Ishikawa (cell line): ENCODE measurements around the gene PPFIBP1.

Experiments used
- CEBPB ChIP-seq: IDR thresholded peaks from 2 replicates; pipeline ENCODE4 v1.6.1; 2012
- CREB1 ChIP-seq: IDR thresholded peaks from 2 replicates; pipeline ENCODE4 v1.6.1; 2012; ENCODE audit warnings: low read depth
- EGR1 ChIP-seq: IDR thresholded peaks from 2 replicates; pipeline ENCODE4 v1.6.1; 2012
- EP300 ChIP-seq: IDR thresholded peaks from 2 replicates; pipeline ENCODE4 v1.6.1; 2012; ENCODE audit warnings: borderline replicate concordance
- FOXM1 ChIP-seq: IDR thresholded peaks from 2 replicates; pipeline ENCODE4 v1.6.1; 2012; ENCODE audit warnings: low read depth, borderline replicate concordance
- MAX ChIP-seq: IDR thresholded peaks from 2 replicates; pipeline ENCODE4 v1.6.1; 2012
- NFIC ChIP-seq: IDR thresholded peaks from 2 replicates; pipeline ENCODE4 v1.6.1; 2012
- RAD21 ChIP-seq: IDR thresholded peaks from 2 replicates; pipeline ENCODE4 v1.6.1; 2012; ENCODE audit warnings: low read depth
- REST ChIP-seq: IDR thresholded peaks from 2 replicates; pipeline ENCODE4 v1.6.1; 2012; ENCODE audit warnings: low read depth, mild to moderate bottlenecking
- TAF1 ChIP-seq: IDR thresholded peaks from 2 replicates; pipeline ENCODE4 v1.6.1; 2012; ENCODE audit warnings: low read depth, mild to moderate bottlenecking
- TCF12 ChIP-seq: IDR thresholded peaks from 2 replicates; pipeline ENCODE4 v1.6.1; 2012; ENCODE audit warnings: low read depth
- TEAD4 ChIP-seq: IDR thresholded peaks from 2 replicates; pipeline ENCODE4 v1.6.1; 2012
- USF1 ChIP-seq: IDR thresholded peaks from 2 replicates; pipeline ENCODE4 v1.6.1; 2012
- YY1 ChIP-seq: IDR thresholded peaks from 2 replicates; pipeline ENCODE4 v1.6.1; 2012; ENCODE audit warnings: low read depth
- ZBTB7A ChIP-seq: IDR thresholded peaks from 2 replicates; pipeline ENCODE4 v1.6.1; 2012; ENCODE audit warnings: low read depth

The PPFIBP1 gene

GRCh38 chr12:27504507-27504906 is 19.5 kb upstream of the PPFIBP1 start:
- TF ChIP-seq MAX (no peak), YY1 (no peak), FOXM1 (no peak), EGR1 (no peak), EP300 (no peak), TCF12 (no peak)

- TF ChIP-seq TCF12, result no peak
- TF ChIP-seq ZBTB7A, result no peak
- no peak for TF ChIP-seq EP300
- TF ChIP-seq EGR1, result no peak
- TF ChIP-seq MAX, result no peak
- no peak for TF ChIP-seq CEBPB
- TF ChIP-seq RAD21, result no peak
- TF ChIP-seq REST, result no peak
- TF ChIP-seq CREB1, result no peak
- TF ChIP-seq FOXM1, result no peak
- no peak for TF ChIP-seq TEAD4
- no peak for TF ChIP-seq USF1
- no peak for TF ChIP-seq NFIC
- TF ChIP-seq YY1, result no peak
Observed at GRCh38 chr12:27505109-27505508, 18.9 kb upstream of the PPFIBP1 start.

- no peak for TF ChIP-seq FOXM1
- no peak for TF ChIP-seq CEBPB
- no peak for TF ChIP-seq NFIC
- no peak for TF ChIP-seq TAF1
- no peak for TF ChIP-seq ZBTB7A
- no peak for TF ChIP-seq TEAD4
- no peak for TF ChIP-seq CREB1
- TF ChIP-seq TCF12, result no peak
- TF ChIP-seq EGR1, result no peak
- TF ChIP-seq MAX, result no peak
- no peak for TF ChIP-seq RAD21
Observed at GRCh38 chr12:27505761-27506160, 18.2 kb upstream of the PPFIBP1 start.

GRCh38 chr12:27506645-27507189 is 17.3 kb upstream of the PPFIBP1 start:
- TF ChIP-seq EP300, result no peak
- TF ChIP-seq YY1, result no peak
- no peak for TF ChIP-seq TAF1
- no peak for TF ChIP-seq EGR1
- TF ChIP-seq MAX, result no peak
- TF ChIP-seq REST, result no peak
- no peak for TF ChIP-seq USF1
- TF ChIP-seq FOXM1, result no peak
- no peak for TF ChIP-seq TEAD4
- TF ChIP-seq CEBPB, result no peak
- TF ChIP-seq CREB1, result no peak
- no peak for TF ChIP-seq TCF12
- TF ChIP-seq NFIC, result no peak
- TF ChIP-seq ZBTB7A, result no peak
- TF ChIP-seq RAD21, result no peak

- TF ChIP-seq CREB1, result no peak
- TF ChIP-seq YY1, result no peak
- TF ChIP-seq TCF12, result no peak
- no peak for TF ChIP-seq RAD21
- TF ChIP-seq TEAD4, result no peak
Observed at GRCh38 chr12:27508736-27509431, 15.1 kb upstream of the PPFIBP1 start.
